Activated T-helper 1 cell treated with anti-CD3 and anti-CD28 coated beads, Interleukin-12 subunit alpha, Interleukin-12 subunit beta, Interleukin-2, Interleukin-4 antibody, amounts not matched to agents 30 ng/mL and 10 ng/mL and 1 ng/mL, durations not matched to agents 14 hours and 24 hours and 36 hours (primary cell): ENCODE results near the gene ATP2A1. TPM values are rescaled to one million over a fixed set of nuclear protein-coding genes. Genes with fewer than 3 reads are reported as not detected.
"Not testable (repeated sequence)": the region's sequence is repeated elsewhere in the genome, so short reads cannot be mapped to it uniquely, and the experiment has no call there.

ENCODE experiments used
- DNase-seq: peaks from one replicate; pipeline ENCODE4 v3.0.0; 2021; ENCODE audit warnings: low spot score
- H3K27ac Mint-ChIP-seq: one replicate; pipeline ENCODE4 v1.8.0; 2021; ENCODE audit warnings: mild to moderate bottlenecking, mixed read lengths
- H3K27me3 Mint-ChIP-seq: one replicate; pipeline ENCODE4 v1.8.0; 2022; ENCODE audit warnings: mild to moderate bottlenecking, moderate library complexity, mixed read lengths; ENCODE audit not compliant: insufficient read depth
- H3K36me3 Mint-ChIP-seq: one replicate; pipeline ENCODE4 v1.8.0; 2021; ENCODE audit warnings: low read depth, mixed read lengths
- H3K4me1 Mint-ChIP-seq: one replicate; pipeline ENCODE4 v1.8.0; 2021; ENCODE audit warnings: low read depth, mixed read lengths
- H3K4me3 Mint-ChIP-seq: one replicate; pipeline ENCODE4 v1.8.0; 2021; ENCODE audit warnings: mild to moderate bottlenecking, moderate library complexity, mixed read lengths
- H3K9me3 Mint-ChIP-seq: one replicate; pipeline ENCODE4 v1.8.0; 2021; ENCODE audit warnings: mixed read lengths
- intact Hi-C: fragments of 100-400 bp; cut with micrococcal nuclease; formaldehyde crosslinking; loops from one replicate; pipeline ENCODE4 v1.15.1; 2024
- total RNA-seq: library from RNA; stranded (reverse); gene quantifications from 2 replicates; pipeline ENCODE4 v1.2.3, GENCODE V29; 2022

ATP2A1 gene
- total RNA-seq, 1 donor from 2014 or later, result 3.3 TPM

GRCh38 chr16:28926284-28926683 is 48.0 kb downstream of the ATP2A1 start:
- not testable (repeated sequence) for H3K36me3 Mint-ChIP-seq, DNase-seq, H3K27me3 Mint-ChIP-seq, H3K9me3 Mint-ChIP-seq
- peak overlapping the region; percentile 99 for H3K27ac Mint-ChIP-seq
- peak overlapping the region; percentile 97 for H3K4me3 Mint-ChIP-seq
- peaks cover 27% of the 10 kb centered on the region for H3K4me1 Mint-ChIP-seq
- intact Hi-C loops, result loop anchor here (10.0 kb wide), 1 partner anchor 371 kb away; the partner anchor contains the start of gene SGF29

- Mint-ChIP-seq H3K9me3 (no peaks in the 10 kb centered on the region), H3K27me3 (no peaks in the 10 kb centered on the region), H3K4me1 (peaks cover 27% of the 10 kb centered on the region), H3K27ac (no peak overlapping the region), H3K4me3 (no peak overlapping the region), H3K36me3 (no peaks in the 10 kb centered on the region)
- no peak for DNase-seq
- intact Hi-C loops, result loop anchor here (10.0 kb wide), 1 partner anchor 373 kb away; the partner anchor contains the start of gene SGF29
Measured at GRCh38 chr16:28927815-28928214, 49.5 kb downstream of the ATP2A1 start.

DNA sequence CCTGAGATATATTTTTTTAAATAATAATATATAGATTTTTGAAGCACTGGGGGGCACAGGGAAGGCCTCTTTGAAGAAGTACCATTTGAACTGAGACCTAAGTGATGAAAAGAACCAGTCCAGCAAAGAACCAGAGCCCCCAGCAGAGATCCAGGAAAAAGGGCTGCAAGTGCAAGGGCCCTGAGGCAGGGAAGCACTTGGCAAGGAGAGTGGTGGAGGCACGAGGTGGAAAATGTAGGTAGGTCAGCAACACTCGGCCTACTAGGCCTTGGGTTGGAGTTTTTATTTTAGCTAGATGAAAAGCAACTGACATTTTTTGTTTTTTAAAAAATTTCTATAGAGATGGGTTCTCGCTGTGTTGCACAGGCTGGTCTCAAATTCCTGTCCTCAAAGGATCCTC is 51.9 kb downstream of the ATP2A1 start:
- no peak for DNase-seq
- H3K27me3 Mint-ChIP-seq, result no peaks in the 10 kb centered on the region
- peaks cover 17% of the 10 kb centered on the region for H3K4me1 Mint-ChIP-seq
- H3K27ac Mint-ChIP-seq, result no peak overlapping the region
- no peaks in the 10 kb centered on the region for H3K9me3 Mint-ChIP-seq
- intact Hi-C loops, result no loop called here
- no peaks in the 10 kb centered on the region for H3K36me3 Mint-ChIP-seq
- H3K4me3 Mint-ChIP-seq, result no peak overlapping the region

DNA sequence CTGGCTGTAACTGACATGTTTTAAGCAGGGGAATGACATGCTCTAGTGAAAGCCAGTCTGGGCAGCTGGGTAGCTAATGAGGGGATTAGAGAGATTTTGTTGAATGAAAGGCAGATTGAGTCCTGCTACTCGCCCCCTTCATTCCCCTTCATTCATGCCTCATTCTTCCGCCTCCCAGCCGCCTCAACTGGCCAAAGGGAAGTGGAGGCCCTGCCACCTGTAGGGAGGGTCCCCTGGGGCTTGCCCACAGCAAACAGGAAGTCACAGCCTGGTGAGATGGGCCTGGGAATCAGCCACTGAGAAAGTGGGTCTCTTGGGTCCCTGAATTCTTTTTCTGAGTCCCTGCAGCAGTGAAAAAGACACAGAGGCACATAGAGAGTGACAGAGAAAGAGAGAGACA is 52.4 kb downstream of the ATP2A1 start:
- Mint-ChIP-seq H3K27me3 (no peaks in the 10 kb centered on the region), H3K36me3 (peaks cover 2% of the 10 kb centered on the region), H3K9me3 (no peaks in the 10 kb centered on the region), H3K4me1 (peaks cover 15% of the 10 kb centered on the region), H3K4me3 (no peak overlapping the region), H3K27ac (no peak overlapping the region)
- no peak for DNase-seq
- intact Hi-C loops, result no loop called here

DNA sequence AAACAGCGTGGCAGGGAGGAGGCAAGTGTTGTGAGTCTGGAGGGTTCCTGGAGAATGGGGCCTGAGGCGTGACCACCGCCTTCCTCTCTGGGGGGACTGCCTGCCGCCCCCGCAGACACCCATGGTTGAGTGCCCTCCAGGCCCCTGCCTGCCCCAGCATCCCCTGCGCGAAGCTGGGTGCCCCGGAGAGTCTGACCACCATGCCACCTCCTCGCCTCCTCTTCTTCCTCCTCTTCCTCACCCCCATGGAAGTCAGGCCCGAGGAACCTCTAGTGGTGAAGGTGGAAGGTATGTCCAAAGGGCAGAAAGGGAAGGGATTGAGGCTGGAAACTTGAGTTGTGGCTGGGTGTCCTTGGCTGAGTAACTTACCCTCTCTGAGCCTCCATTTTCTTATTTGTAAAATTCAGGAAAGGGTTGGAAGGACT is 53.5 kb downstream of the ATP2A1 start, which contains the start of gene CD19:
Gene CD19 (plus strand): TSS at position 171 of the 425 bp plus-strand sequence. CDS start 30 bp downstream, at position 201.
- H3K27me3 Mint-ChIP-seq, result no peaks in the 10 kb centered on the region
- peaks cover 19% of the 10 kb centered on the region for H3K4me1 Mint-ChIP-seq
- intact Hi-C loops, result no loop called here
- H3K36me3 Mint-ChIP-seq, result peaks cover 2% of the 10 kb centered on the region
- no peaks in the 10 kb centered on the region for H3K9me3 Mint-ChIP-seq
- H3K27ac Mint-ChIP-seq, result no peak within 1 kb of the TSS
- H3K4me3 Mint-ChIP-seq, result no peak within 1 kb of the TSS
- no peak for DNase-seq

- DNase-seq, result no peak
- H3K27ac Mint-ChIP-seq, result no peak overlapping the region
- H3K27me3 Mint-ChIP-seq, result peaks cover 2% of the 10 kb centered on the region
- H3K4me3 Mint-ChIP-seq, result no peak overlapping the region
- peaks cover 20% of the 10 kb centered on the region for H3K4me1 Mint-ChIP-seq
- intact Hi-C loops, result no loop called here
- no peaks in the 10 kb centered on the region for H3K9me3 Mint-ChIP-seq
- H3K36me3 Mint-ChIP-seq, result peaks cover 2% of the 10 kb centered on the region
Measured at GRCh38 chr16:28932339-28933141, 54.3 kb downstream of the ATP2A1 start.

- H3K4me1 Mint-ChIP-seq, result peaks cover 20% of the 10 kb centered on the region
- no peak overlapping the region for H3K27ac Mint-ChIP-seq
- H3K27me3 Mint-ChIP-seq, result peaks cover 2% of the 10 kb centered on the region
- peaks cover 2% of the 10 kb centered on the region for H3K36me3 Mint-ChIP-seq
- H3K9me3 Mint-ChIP-seq, result no peaks in the 10 kb centered on the region
- no peak for DNase-seq
- H3K4me3 Mint-ChIP-seq, result no peak overlapping the region
- intact Hi-C loops, result no loop called here
Measured at GRCh38 chr16:28933171-28933570, 54.9 kb downstream of the ATP2A1 start.

DNA sequence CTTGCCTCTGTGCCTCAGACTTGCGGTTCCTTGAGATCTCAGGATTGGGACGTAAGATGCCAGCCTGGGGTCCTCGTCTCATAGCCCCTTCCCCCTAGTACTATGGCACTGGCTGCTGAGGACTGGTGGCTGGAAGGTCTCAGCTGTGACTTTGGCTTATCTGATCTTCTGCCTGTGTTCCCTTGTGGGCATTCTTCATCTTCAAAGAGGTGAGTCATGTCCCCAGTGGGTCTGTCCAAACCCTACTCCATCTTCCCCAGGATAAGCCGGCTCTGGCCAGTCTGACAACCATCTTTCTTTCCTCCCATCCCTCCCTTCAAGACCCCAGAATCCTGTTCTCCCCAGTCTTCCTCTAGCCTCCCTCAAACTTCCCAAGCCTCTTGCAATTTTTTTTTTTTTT is 57.1 kb downstream of the ATP2A1 start:
- peak overlapping the region; percentile 23 for H3K4me3 Mint-ChIP-seq

GRCh38 chr16:28935924-28936783 is 57.9 kb downstream of the ATP2A1 start:
- Mint-ChIP-seq H3K27me3 (peaks cover 2% of the 10 kb centered on the region), H3K36me3 (peaks cover 2% of the 10 kb centered on the region), H3K27ac (peak overlapping the region; percentile 27), H3K4me1 (peaks cover 11% of the 10 kb centered on the region), H3K9me3 (no peaks in the 10 kb centered on the region), H3K4me3 (peak overlapping the region; percentile 62)
- peak; percentile 85 for DNase-seq
- intact Hi-C loops, result loop anchor here (1.0 kb wide), 3 partner anchors 9 to 57 kb away; partner anchors contain the start of gene RABEP2

More for the DNA sequence above, 57.1 kb downstream of the ATP2A1 start:
- Mint-ChIP-seq H3K9me3 (no peaks in the 10 kb centered on the region), H3K27me3 (peaks cover 2% of the 10 kb centered on the region), H3K4me1 (peaks cover 19% of the 10 kb centered on the region), H3K36me3 (peaks cover 2% of the 10 kb centered on the region), H3K27ac (no peak overlapping the region)
- intact Hi-C loops, result no loop called here
- DNase-seq, result no peak

GRCh38 chr16:28936784-28937155 is 58.5 kb downstream of the ATP2A1 start:
- Mint-ChIP-seq H3K36me3 (peaks cover 2% of the 10 kb centered on the region), H3K4me1 (peaks cover 11% of the 10 kb centered on the region), H3K9me3 (no peaks in the 10 kb centered on the region), H3K27ac (peak overlapping the region; percentile 27), H3K27me3 (peaks cover 2% of the 10 kb centered on the region), H3K4me3 (peak overlapping the region; percentile 62)
- DNase-seq, result no peak
- intact Hi-C loops, result loop anchor here (1.0 kb wide), 3 partner anchors 9 to 57 kb away; partner anchors contain the start of gene RABEP2

GRCh38 chr16:28937222-28937876 is 59.1 kb downstream of the ATP2A1 start:
- intact Hi-C loops, result no loop called here
- Mint-ChIP-seq H3K4me1 (peaks cover 11% of the 10 kb centered on the region), H3K27ac (no peak overlapping the region), H3K4me3 (no peak overlapping the region), H3K9me3 (no peaks in the 10 kb centered on the region), H3K36me3 (peaks cover 2% of the 10 kb centered on the region), H3K27me3 (peaks cover 2% of the 10 kb centered on the region)
- DNase-seq, result no peak

- no peaks in the 10 kb centered on the region for H3K9me3 Mint-ChIP-seq
- H3K36me3 Mint-ChIP-seq, result peaks cover 2% of the 10 kb centered on the region
- intact Hi-C loops, result no loop called here
- DNase-seq, result no peak
- peaks cover 2% of the 10 kb centered on the region for H3K27me3 Mint-ChIP-seq
- no peak overlapping the region for H3K4me3 Mint-ChIP-seq
- H3K4me1 Mint-ChIP-seq, result peaks cover 13% of the 10 kb centered on the region
- H3K27ac Mint-ChIP-seq, result no peak overlapping the region
Measured at GRCh38 chr16:28938721-28939120, 60.4 kb downstream of the ATP2A1 start.
